HUDEP-2 (cell line): ENCODE results near the gene GRIN1.
"Not testable (repeated sequence)": the region's sequence is repeated elsewhere in the genome, so short reads cannot be mapped to it uniquely, and the experiment has no call there.

Experiments used
- DNase-seq, 76 experiments: peaks; one replicate each; lab custom pipeline; 2025; ENCODE audit not compliant: unreplicated experiment in 76 of 76; lab: John Stamatoyannopoulos, UW

GRIN1 gene

DNA sequence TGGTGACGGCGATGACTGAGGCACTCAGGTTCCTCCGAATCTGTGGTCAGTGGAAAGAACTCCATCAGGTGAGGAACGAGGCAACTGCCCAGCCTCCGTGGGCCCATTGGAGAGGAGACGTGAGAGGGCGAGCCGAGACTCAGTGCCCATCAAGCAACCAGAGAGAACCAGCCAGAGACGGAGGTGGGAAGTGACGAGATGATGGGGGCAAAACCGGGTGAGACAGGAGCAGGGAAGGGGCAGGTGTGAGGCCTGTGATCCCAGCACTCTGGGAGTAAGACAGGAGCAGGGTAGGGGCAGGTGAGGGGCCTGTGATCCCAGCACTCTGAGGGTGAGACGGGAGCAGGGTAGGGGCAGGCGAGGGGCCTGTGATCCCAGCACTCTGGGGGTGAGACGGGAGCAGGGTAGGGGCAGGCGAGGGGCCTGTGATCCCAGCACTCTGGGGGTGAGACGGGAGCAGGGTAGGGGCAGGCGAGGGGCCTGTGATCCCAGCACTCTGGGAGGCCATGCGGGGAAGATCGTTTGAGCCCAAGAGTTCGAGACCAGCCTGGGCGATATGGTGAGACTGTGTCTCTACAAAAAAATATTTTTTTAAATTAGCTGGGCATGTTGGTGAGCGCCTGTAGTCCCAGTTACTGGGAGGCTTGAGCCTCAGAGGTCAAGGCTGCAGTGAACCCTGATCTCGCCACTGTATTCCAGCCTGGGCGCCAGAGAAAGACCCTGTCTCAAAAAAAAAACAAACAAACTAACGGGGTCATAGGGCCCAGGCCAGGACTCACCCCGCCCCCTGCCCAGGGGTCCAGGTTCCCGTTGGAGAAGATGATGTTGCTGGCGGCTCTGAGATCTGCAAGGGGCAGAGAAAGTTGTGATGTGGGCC is 27.8 kb upstream of the GRIN1 start:
- DNase-seq = no peak

DNA sequence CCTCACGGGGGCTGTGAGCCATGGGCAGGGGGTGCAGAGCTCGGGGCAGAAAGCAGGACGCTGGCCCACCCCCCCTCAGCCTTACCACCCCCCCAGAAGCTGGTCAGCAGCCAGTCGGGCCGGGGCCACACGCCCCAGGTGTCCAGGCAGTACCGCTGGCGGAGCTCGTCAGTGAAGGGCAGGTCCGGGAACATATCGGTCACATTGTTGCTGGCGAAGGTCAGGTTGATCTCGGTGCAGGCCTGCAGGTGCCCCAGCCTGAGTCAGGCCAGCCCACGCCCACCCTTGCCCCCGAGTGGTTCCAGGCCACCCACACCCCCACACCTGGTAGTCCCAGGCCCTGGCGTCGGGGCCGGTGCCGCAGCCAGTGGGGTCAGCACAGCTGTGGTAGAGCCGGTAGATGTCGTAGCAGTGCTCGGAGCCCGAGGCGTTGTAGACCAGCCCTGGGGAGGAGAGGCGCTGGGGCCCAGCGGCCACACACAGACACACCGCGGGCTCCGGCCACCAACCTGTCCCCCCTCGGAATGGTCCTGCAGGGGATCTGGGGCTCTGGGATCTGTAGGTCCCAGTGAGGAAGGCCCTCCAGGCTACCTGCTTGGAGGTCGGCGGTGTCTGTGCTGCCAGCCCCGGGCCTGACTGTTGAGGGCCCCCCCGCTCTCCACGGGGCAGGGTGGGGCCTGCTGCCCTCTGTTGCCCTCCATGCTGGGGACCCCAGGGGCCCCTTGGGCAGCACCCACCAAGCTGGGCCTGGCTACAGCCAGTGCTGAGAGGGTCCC is 27.0 kb upstream of the GRIN1 start:
- DNase-seq = no peak

DNA sequence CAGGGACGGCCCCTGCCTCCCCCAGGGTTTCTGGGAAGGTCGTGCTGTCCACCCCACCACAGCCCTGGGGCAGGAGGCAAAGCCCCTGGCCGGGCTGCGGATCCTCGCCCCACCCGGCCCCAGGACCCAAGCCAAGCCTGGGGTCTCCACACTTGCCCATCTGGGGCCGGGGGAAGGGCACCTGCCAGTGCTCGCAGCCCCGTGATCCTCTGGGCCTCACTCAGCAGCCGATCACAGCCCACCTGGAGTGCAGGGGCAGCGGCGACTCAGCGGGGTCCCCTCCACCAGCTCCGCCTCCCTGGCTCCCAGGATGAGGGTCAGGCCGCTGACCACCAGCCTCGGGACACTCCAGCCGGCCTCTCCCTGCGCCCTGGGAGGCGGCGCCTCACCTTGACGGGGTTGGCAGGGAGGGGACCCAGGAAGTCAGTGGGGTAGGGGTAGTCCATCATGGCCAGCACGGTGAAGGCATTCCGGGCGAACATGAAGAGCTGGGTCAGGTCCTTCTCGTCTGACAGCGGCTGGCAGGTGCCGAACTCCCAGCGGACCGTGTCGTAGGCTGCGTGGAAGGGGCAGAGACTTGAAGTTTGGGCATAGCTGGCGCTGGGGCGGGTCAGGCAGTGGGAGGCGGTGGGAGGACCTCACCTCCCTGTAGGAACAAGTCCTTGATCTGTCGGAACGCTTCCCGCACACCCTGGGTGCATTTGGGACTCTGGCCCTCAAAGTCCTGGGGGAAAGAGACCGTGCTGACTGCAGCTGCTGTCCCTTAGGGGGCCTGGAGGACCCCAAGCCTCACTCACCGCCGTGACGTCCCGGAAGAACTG is 26.2 kb upstream of the GRIN1 start:
- DNase-seq = no peak

DNA sequence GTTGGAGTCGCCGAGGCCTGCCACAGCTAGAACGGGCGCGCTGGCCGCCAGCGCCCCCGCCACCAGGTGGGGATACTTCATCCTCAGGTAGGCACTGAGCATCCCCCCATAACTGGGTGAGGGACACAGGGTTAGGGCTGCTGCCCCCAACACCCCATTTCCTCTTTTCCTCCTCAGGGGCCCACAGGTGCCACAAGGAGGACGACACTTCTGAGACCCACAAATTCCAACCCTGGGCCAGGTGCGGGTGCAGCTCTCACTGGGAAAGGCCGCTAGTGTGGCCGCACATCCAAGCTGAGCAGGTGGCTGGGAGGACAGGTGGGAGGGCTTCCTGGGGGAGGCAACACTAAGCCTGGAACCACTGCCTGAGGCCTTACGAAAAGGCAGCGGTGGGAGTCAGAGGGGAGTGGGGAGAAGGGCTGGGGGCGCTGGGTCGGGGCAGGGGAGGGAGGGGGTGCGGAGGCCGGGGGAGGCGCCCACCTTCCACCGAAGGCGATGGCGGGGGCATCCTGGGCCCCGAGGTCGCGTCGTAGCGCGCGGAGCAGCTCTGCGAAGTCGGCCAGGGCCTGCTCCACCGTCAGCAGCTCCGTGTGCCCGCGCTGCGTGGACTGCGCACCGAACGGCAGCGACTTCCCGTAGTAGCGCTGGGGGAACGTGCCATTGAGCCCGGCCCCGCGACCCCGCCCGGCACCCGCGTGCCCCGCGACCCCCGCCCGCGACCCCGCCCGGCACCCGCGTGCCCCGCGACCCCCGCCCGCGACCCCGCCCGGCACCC is 25.4 kb upstream of the GRIN1 start:
- DNase-seq = peak in 2 of 76 experiments; percentile 5 to 12

DNA sequence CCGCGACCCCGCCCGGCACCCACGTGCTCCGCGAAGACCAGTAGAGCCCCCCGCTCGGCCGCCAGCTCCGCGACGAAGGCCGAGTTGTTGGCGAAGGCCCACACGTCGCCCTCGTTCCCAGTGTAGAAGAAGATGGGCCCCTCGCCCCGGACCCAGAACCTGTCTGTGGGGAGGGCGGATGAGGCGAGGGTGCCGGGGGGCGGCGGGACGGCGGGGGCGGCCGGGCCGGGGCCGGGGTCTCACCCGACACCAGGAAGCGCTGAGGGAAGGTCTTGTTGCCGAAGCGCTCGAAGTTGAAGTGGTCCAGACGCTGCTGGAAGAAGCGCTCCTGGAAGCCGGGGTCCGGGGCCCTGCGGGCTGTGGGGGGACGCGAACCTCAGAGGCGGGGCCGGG is 24.7 kb upstream of the GRIN1 start:
- DNase-seq = peak in 7 of 76 experiments; percentile 23 to 74 (median 50)

DNA sequence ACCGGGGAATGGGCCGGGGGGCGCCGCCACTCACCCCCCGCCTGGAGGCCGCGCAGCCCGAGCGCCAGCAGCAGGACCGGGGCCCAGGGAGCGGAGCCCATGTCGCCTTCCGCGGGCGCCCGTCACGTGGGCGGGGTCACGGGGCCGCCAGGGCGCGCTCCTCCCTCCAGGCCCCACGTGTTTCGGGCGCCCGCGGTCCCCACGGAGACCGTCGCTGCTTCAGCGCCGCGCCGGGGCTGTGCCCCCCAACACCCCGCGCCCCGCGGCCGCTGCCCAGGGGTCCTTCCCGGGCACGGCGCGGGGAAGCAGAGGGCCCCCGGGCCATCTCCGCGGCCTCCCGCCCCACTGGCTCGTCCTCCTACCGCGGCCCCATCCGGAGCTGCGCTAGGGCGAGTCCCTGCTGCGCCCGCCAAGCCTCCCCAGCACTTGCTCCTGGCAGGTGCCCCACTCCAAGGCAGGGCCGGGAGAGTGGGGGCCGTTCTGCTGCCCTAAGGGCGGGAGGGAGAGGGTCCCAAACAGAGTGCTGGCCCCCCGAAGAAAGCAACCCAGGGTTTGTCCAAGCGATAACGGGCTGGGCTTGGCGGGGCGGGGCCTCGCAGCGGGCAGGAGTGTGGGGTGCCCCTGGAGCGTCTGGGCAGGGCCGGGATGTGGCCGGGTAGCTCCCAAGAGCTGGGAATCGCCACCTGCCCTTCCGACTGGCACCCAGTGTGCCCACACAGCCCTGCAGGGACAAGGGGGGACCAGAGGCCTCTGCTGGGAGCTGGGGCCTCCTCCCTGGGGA is 24.2 kb upstream of the GRIN1 start, which contains the start of gene DPP7:
Gene DPP7 (minus strand): TSS at position 121 of the 781 bp plus-strand sequence. CDS start 20 bp downstream, at position 101.
- DNase-seq = peak in 54 of 76 experiments; percentile 7 to 74 (median 54)

DNA sequence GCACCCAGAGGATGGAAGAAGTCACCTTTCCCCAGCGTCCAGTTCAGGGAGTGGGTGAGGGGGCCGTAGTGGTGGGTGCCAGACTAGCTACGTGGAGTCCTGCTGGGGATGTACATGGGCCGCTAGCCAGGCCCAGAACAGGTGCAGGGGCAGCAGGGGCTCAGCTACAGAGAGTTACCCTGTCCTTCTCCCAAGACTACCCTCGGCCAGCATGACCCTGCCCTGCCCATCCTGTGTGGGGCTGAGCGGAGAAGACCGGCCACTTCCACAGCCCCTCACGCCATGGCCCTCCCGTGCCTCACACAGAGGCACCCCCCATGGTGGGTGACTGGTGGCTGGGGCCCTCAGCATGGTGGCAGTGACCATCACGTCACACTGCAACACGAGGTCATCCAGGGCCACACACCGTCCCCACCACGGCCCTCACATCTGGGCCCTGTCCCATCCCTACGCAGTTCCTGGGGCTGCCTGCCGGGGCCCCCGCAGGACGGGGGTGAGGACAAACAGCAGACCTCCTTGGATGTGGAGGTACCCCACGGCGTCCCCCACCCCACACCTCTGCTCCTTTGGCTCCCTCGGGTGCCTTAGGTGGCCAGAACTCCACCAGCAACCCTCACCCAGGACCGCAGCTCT is 23.4 kb upstream of the GRIN1 start:
- no peak for DNase-seq

DNA sequence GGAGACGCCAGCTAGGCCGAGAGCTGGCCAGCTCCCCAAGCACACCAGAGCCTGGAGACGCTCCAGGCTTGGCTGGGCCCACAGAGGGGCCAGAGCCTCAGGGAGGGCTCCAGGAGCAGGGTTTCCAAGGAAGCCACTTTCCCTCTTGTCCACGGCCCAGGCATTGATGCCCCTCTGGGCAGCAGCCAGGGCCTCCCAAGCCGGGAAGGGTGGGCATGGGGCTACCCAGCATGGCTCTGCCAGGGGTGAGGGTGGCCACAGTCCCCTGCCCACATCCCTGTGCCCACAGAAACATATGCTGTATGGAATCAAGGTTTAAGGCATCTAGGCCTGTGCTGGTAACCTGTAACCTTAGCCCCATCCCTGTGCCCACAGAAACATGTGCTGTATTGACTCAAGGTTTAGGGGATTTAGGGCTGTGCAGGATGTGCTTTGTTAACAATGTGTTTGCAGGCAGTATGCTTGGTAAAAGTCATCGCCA is 22.9 kb upstream of the GRIN1 start:
- no peak for DNase-seq

DNA sequence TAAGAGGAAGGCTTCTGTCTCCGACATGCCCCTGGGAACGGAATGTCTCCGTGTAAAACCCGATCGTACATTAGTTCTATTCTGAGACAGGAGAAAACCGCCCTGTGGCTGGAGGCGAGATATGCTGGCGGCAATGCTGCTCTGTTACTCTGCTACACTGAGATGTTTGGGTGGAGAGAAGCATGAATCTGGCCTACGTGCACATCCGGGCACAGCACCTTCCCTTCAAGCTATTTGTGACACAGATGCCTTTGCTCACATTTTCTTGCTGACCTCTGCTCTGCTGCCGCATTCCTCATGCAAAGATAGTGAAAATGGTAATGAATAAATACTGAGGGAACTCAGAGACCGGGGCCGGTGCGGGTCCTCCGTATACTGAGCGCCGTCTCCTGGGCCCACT is 22.2 kb upstream of the GRIN1 start:
- no peak for DNase-seq

DNA sequence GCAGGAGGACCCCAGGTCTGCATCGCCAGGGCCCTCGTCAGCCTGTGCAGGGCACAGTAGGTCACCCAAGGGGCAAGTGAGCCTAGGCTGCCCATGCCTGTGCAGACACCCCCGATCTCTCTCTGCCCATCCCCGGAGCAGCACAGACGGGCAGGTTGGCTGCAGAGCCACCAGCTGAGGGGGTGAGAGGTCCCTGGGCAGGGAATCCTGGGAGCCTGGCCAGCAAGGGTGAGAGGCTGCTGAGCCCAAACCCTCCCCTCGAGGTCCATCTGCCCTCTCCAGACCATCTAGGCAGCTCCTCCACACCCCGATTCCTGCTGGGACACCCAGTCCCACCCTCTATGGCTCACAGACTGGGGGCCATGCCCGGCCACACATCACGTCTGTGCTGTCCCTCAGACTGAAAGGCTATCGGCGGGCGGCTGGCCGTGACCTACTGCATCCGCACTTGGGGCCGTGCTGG is 21.7 kb upstream of the GRIN1 start:
- no peak for DNase-seq

DNA sequence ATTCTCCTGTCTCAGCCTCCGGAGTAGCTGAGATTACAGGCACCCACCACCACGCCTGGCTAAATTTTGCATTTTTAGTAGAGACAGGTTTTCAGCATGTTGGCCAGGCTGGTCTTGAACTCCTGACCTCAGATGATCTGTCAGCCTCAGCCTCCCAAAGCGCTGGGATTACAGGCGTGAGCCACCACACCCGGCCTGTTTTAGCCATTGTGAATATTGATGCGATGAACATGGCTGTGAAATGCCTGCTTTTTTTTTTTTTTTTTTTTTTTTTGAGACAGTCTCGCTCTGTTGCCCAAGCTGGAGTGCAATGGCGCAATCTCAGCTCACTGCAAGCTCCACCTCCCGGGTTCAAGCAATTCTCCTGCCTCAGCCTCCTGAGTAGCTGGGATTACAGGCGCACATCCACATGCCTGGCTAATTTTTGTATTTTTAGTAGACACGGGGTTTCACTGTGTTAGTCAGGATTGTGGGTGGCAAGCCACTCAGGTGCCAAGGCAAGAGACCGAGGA is 20.8 kb upstream of the GRIN1 start:
- DNase-seq = not testable (repeated sequence)

DNA sequence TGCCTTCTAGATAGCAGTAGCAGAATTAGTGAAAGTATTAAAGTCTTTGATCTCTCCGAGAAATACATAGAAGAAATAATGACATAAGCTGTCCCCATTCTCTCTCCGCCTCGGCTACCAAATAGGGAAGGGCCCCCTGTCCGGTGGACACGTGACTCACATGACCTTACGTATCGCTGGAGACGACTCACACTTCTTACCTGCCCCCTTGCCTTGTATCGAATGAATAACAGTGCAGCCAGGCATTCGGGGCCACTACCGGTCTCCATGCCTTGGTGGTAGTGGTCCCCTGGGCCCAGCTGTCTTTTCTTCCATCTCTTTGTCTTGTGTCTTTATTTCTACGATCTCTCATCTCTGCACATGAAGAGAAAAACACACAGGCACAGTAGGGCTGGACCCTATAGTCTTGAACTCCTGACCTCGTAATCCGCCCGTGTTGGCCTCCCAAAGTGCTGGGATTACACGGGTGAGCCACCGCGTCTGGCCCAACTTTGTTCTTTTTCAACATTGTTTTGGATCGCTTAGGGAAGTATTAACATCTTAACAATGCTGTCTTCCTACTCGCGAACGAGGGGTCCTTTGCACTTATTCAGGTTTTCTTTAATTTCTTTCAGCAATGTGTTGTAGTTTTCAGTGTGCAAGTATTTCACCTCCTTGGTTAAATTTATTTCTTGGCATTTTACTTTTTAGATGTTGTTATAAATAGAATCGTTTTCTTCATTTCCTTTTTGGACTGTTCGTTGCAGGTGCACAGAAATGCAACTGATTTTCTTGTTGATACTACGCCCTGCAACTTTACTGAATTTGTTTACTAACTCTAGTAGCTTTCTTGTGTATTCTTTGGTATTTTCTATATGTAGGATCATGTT is 16.8 kb upstream of the GRIN1 start:
- DNase-seq = not testable (repeated sequence)

DNA sequence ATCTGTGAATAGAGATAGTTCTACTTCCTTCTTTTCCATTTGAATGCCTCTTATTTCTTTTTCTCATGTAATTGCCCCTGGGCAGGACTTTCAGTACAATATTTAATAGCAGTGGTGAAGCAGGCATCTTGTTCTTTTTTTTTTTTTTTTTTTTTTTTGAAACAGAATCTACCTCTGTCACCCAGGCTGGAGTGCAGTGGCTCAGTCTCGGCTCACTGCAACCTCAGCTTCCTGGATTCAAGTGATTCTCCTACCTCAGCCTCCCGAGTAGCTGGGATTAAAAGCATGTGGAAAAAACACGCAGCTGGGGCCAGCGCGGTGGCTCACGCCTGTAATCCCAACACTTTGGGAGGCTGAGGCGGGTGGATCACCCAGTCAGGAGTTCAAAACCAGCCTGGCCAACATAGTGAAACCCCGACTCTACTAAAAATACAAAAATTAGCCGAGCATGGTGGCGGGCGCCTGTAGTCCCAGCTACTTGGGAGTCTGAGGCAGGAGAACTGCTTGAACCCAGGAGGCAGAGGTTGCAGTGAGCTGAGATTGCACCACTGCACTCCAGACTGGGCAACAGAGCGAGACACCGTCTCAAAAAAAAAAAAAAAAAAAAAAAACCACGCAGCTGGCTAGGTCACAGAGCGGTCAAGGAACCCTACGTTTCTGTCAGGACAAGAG is 16.0 kb upstream of the GRIN1 start:
- DNase-seq = not testable (repeated sequence)

DNA sequence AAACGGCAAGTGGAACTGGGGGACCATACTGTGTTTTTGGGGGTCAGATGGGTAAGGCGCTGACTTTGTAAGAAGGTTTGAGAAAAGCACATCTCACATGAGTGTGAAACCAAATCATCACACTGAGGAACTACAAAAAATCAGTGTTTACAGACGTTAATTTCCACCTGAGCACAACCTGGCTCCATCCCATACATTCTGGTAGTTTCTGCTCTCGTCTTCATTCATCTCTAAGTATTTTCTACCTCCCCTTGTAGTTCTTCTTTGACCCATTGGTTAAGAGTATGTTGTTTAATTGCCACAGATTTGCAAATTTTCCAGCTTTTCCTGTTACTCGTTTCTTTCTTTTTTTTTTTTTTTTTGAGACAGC is 15.5 kb upstream of the GRIN1 start:
- DNase-seq = no peak

DNA sequence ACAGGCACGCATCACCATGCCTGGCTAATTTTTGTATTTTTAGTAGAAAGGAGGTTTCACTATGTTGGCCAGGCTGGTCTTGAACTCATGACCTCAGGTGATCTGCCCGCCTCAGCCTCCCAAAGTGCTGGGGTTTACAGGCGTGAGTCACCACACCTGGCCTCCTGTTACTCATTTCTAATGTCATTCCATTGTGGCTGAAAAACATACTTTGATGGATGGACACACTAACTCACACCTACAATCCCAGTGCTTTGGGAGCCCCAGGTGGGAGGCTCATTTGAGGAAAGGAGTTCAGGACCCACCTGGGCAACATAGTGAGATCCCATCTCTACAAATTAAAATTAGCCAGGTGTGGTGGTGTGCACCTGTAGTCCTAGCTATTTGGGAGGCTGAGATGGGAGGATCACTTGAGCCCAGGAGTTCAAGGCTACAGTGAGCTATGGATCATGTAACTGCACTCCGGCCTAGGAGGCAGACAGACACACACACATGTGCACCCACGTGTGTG is 14.9 kb upstream of the GRIN1 start:
- DNase-seq = not testable (repeated sequence)

DNA sequence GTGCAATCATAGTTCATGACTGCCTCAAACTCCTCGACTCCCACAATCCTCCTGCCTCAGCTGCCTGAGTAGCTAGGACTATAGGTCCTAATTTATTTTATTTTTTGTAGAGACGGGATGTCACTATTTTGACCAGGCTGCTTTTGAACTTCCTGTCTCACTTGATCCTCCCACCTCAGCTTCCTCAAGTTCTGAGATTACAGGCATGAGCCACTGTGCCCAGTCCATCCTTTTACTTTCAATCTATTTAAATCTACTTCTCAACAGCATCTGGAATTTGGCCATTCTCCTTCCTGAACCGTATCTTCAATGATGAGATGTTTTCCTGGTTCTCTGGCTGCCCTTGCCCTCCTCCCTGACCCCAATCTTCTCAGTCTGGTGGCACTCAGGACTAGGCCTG is 12.2 kb upstream of the GRIN1 start:
- no peak for DNase-seq
